IMR-90 (cell line): ENCODE data around the gene CRISPLD2.

Source experiments
- ELK1 ChIP-seq: fragments of 150-350 bp; IDR thresholded peaks from 2 replicates; pipeline ENCODE4 v1.6.1; 2016; ENCODE audit warnings: low read depth, mild to moderate bottlenecking, low read length, moderate library complexity, borderline replicate concordance
- RCOR1 ChIP-seq: IDR thresholded peaks from 2 replicates; pipeline ENCODE4 v1.6.1; 2012; ENCODE audit warnings: mild to moderate bottlenecking, low read length, improper control_type of control experiment; ENCODE audit not compliant: insufficient replicate concordance
- TF ChIP-seq, protein P1 (sequence below): conservative IDR thresholded peaks from 2 replicates; pipeline ENCODE4 v1.5.1; 2012; ENCODE audit warnings: mild to moderate bottlenecking, low read depth, low read length, improper control_type of control experiment

DNA sequence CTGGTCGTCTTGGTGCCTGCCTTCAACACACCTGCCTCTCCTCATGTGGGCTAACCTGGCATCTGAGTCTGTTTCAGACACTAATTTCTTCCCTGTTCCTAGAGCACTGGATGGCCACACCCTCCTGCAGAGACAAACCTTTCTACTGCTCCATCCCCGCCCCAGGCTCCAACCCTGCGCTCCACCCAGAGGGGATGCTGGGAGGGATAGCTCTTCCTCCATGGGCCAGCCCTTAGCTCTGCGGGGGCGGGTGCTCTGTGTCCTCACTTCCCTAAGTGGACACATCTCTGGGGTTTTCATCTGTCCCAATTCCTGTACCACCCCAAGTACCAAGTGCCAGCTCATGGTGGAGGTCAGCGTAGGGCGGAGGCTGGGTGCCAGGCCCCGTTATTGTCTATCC, 11.0 kb upstream of the CRISPLD2 start:
- TF ChIP-seq, protein P1, sequence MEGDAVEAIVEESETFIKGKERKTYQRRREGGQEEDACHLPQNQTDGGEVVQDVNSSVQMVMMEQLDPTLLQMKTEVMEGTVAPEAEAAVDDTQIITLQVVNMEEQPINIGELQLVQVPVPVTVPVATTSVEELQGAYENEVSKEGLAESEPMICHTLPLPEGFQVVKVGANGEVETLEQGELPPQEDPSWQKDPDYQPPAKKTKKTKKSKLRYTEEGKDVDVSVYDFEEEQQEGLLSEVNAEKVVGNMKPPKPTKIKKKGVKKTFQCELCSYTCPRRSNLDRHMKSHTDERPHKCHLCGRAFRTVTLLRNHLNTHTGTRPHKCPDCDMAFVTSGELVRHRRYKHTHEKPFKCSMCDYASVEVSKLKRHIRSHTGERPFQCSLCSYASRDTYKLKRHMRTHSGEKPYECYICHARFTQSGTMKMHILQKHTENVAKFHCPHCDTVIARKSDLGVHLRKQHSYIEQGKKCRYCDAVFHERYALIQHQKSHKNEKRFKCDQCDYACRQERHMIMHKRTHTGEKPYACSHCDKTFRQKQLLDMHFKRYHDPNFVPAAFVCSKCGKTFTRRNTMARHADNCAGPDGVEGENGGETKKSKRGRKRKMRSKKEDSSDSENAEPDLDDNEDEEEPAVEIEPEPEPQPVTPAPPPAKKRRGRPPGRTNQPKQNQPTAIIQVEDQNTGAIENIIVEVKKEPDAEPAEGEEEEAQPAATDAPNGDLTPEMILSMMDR, result no peak
- TF ChIP-seq RCOR1 (no peak), ELK1 (no peak)
